LNCaP clone FGC (cell line): ENCODE results near the gene SFXN5.

Experiments
- DNase-seq: peaks from one replicate; pipeline ENCODE4 v3.0.0-alpha.2; 2011; ENCODE audit warnings: low read depth
- H3K4me3 ChIP-seq: 2 replicates; pipeline ENCODE4 v1.5.1; 2011; ENCODE audit warnings: mild to moderate bottlenecking, low read depth, low read length, control low read depth
- CTCF ChIP-seq: IDR thresholded peaks from 2 replicates; pipeline ENCODE4 v1.5.1; 2012; ENCODE audit warnings: mild to moderate bottlenecking; ENCODE audit not compliant: control insufficient read depth, insufficient read depth; ENCODE audit errors: extremely low read depth

SFXN5 gene

GRCh38 chr2:73031725-73032701, 39.5 kb downstream of the SFXN5 start:
- no peak overlapping the region for H3K4me3 ChIP-seq
- no peak for TF ChIP-seq CTCF

DNA sequence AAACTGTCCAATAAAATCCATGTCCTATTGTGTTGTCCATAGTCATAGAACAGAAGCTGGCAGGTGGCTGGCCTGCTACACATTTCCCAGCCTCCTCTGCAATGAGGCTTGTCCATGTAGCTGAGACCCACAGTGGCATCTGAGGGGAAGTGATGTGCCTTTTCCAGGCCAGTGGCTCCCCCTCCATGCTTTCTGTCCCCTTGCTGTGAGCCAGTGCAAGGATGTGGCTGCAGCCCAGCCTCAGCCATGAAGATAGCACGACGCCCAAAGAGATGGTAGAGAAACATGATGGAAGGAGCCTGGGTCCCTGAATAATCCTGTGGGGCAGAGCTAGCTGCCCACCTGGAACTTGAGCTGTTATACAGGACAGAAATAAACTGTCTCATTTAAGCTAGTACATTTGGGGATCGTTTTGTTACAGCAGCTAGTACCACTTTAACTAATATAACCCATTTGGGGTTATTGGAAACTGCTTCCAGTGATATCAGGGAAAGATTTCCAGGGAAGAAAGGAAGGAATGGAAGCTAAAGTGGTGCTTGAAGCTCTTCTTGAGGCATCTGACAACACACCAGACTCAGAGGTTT, 40.3 kb downstream of the SFXN5 start:
- no peak overlapping the region for H3K4me3 ChIP-seq
- no peak for TF ChIP-seq CTCF
- no peak for DNase-seq

More at GRCh38 chr2:73031725-73032701, 39.5 kb downstream of the SFXN5 start:
- DNase-seq = no peak

DNA sequence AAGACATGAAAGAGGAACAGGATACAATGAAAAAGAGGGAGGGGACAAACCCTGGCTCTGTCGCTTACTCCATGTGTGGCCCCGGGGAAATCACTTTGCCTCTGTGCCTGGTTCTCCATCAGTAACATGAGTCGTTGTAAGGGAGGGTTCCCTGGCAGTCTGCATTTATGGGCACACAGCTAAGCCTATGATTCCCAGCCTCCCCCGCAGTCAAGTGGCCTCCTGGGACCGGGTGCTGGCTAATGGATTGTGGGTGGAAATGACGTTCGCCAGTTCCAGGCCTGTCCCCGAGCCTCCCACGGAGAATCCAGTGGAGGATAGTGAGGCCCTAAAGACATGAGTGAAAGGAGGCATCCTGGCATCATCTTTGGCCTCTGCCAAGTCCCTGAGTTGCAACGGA, 42.7 kb downstream of the SFXN5 start:
- no peak overlapping the region for H3K4me3 ChIP-seq
- TF ChIP-seq CTCF = no peak
- no peak for DNase-seq

DNA sequence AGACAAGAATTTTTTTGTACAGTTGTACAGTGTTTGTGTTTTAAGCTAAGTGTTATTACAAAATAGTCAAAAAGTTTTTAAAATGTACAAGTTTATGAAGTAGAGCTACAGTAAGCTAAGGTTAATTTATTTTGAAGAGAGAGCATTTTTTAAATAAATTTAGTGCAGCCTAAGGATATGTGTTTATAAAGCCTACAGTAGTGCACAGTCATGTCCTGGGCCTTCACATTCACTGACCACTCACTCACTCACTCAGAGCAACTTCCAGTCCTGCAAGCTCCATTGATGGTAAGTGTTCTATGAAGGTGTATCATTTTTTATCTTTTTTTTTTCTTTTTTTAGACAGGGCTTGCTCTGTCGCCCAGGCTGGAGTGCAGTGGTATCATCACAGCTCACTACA, 44.2 kb downstream of the SFXN5 start:
- DNase-seq = no peak
- H3K4me3 ChIP-seq = no peak overlapping the region
- TF ChIP-seq CTCF = no peak

DNA sequence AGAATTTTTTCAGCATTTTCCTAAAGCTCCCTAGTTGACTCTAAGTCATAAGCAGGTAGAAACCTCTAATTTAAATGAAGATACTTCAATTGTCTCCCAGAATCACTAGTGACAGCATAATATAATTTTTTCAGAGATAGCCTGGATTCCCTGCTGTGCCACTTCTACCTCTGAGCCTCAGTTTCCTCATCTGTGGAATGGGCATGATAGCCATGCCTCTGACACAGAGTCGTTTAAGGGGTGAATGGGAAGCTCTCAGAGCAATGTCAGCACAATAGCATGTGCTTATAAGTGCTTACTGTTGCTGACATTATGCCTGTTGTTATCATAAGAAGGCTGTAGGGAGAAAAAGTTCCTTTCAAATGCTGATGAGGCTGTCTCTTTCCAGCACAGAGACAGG, 48.0 kb downstream of the SFXN5 start:
- DNase-seq = no peak
- no peak overlapping the region for H3K4me3 ChIP-seq
- no peak for TF ChIP-seq CTCF

- DNase-seq = no peak
- no peak for TF ChIP-seq CTCF
Observed at GRCh38 chr2:73022024-73022568, 49.4 kb downstream of the SFXN5 start.

More at GRCh38 chr2:73022024-73022568, 49.4 kb downstream of the SFXN5 start:
- H3K4me3 ChIP-seq = no peak overlapping the region
